SH-SY5Y (cell line): Measurements from ENCODE around the gene HRH3.

ENCODE experiments used
- GATA2 ChIP-seq: IDR thresholded peaks from 2 replicates; pipeline ENCODE4 v1.6.1; 2011; ENCODE audit warnings: mild to moderate bottlenecking, low read depth, low read length
- GATA3 ChIP-seq: IDR thresholded peaks from 2 replicates; pipeline ENCODE4 v1.6.1; 2011; ENCODE audit warnings: low read depth, mild to moderate bottlenecking, low read length, moderate library complexity

GRCh38 chr20:62222266-62222850 lies 2.3 kb upstream of the HRH3 start:
- TF ChIP-seq GATA2: no peak
- no peak for TF ChIP-seq GATA3
